T-cell (primary cell): ENCODE data around the gene TMEM185B. TPM values are rescaled to one million over a fixed set of nuclear protein-coding genes. Genes with fewer than 3 reads are reported as not detected.

Experiments used
- ATAC-seq, 4 experiments: fragments of 200-7000 bp in 3 of 4; fragments of 150-1000 bp in 1 of 4; cut with Tn5 transposase; replicated peaks in 1 of 4; 1 replicate in 3 of 4; 2 replicates in 1 of 4; pipeline ENCODE4 v1.10.0; 2021; ENCODE audit warnings: moderate library complexity in 3 of 4, mild to moderate bottlenecking in 2 of 4, moderate number of reproducible peaks in 1 of 4
- CTCF ChIA-PET, 2 donors: fragments of 300-600 bp; sonication (Branson Sonifier 250); formaldehyde crosslinking; loops; one replicate each; lab custom pipeline; 2022; ENCODE audit warnings: antibody characterized with exemption in 2 of 2; lab: Charles Lee
- POLR2A ChIA-PET, 2 donors: fragments of 300-600 bp; sonication (Branson Sonifier 250); formaldehyde crosslinking; loops; one replicate each; lab custom pipeline; 2022; ENCODE audit warnings: antibody characterized with exemption in 2 of 2; lab: Charles Lee
- DNase-seq, 35 experiments: peaks; one replicate each; pipeline versions ENCODE4 v3.0.0 to v3.0.0-alpha.2; 2013 to 2023
- H3K27ac ChIP-seq: one replicate; pipeline ENCODE4 v1.5.1; 2013; ENCODE audit warnings: low read length
- H3K27me3 ChIP-seq, 2 experiments: replicated peaks in 1 of 2; 1 replicate in 1 of 2; 2 replicates in 1 of 2; pipeline versions ENCODE4 v1.6.1 to v1.7.0; 2013; ENCODE audit warnings: low read length in 1 of 2, mixed read lengths in 1 of 2; ENCODE audit not compliant: control insufficient read depth in 2 of 2, insufficient read depth in 2 of 2; ENCODE audit errors: extremely low read depth in 1 of 2
- H3K36me3 ChIP-seq, 2 donors: 1 replicate in 1 of 2; 2 replicates in 1 of 2; pipeline versions ENCODE4 v1.6.1 to v1.7.0; 2013; ENCODE audit warnings: low read length in 1 of 2; ENCODE audit not compliant: control insufficient read depth in 2 of 2, insufficient read depth in 1 of 2; ENCODE audit errors: extremely low read depth in 1 of 2
- H3K4me1 ChIP-seq, 2 experiments: 1 replicate in 1 of 2; 2 replicates in 1 of 2; pipeline versions ENCODE4 v1.6.1 to v1.7.0; 2013; ENCODE audit warnings: low read length in 2 of 2, mixed read lengths in 1 of 2; ENCODE audit not compliant: insufficient read depth in 2 of 2, control insufficient read depth in 1 of 2; ENCODE audit errors: extremely low read depth in 1 of 2
- H3K4me3 ChIP-seq, 2 donors: 1 replicate in 1 of 2; 2 replicates in 1 of 2; pipeline versions ENCODE4 v1.5.1 to v1.7.0; 2013; ENCODE audit warnings: mild to moderate bottlenecking in 2 of 2, low read length in 1 of 2, moderate library complexity in 1 of 2; ENCODE audit not compliant: control insufficient read depth in 1 of 2; ENCODE audit errors: extremely low read depth in 1 of 2
- H3K9me3 ChIP-seq: 2 replicates; pipeline ENCODE4 v1.7.0; 2013
- H3K27ac Mint-ChIP-seq, 2 donors: one replicate each; pipeline ENCODE4 v1.8.0; 2020 to 2021; ENCODE audit warnings: mild to moderate bottlenecking in 2 of 2, mixed read lengths in 2 of 2
- H3K27me3 Mint-ChIP-seq, 2 donors: one replicate each; pipeline ENCODE4 v1.8.0; 2021 to 2022; ENCODE audit warnings: mixed read lengths in 2 of 2
- H3K36me3 Mint-ChIP-seq: one replicate; pipeline ENCODE4 v1.8.0; 2021; ENCODE audit warnings: mixed read lengths
- H3K4me1 Mint-ChIP-seq, 3 donors: one replicate each; pipeline ENCODE4 v1.8.0; 2020 to 2022; ENCODE audit warnings: mixed read lengths in 3 of 3, mild to moderate bottlenecking in 1 of 3
- H3K4me3 Mint-ChIP-seq, 3 donors: one replicate each; pipeline ENCODE4 v1.8.0; 2020 to 2022; ENCODE audit warnings: mild to moderate bottlenecking in 3 of 3, mixed read lengths in 3 of 3, moderate library complexity in 3 of 3
- H3K9me3 Mint-ChIP-seq, 3 donors: one replicate each; pipeline ENCODE4 v1.8.0; 2020 to 2022; ENCODE audit warnings: mixed read lengths in 3 of 3
- WGBS: methylation state at CpG from one replicate; pipeline ENCODE4 v1.1.5; 2013; ENCODE audit warnings: missing lambda C conversion rate; ENCODE audit not compliant: insufficient coverage; 5-methylcytosine and 5-hydroxymethylcytosine counted together
- total RNA-seq, 35 experiments: library from RNA in 6 of 35; stranded (reverse) in 6 of 35; fragments of 120-200 nt in 1 of 35; gene quantifications; one replicate each; pipeline versions ENCODE4 v1.2.1 to v1.2.4 and lab custom pipeline; 2013 to 2026

The TMEM185B gene
- total RNA-seq, 5 donors from 2014 or later (not counting 1 experiment from before 2014, with no cell fraction given): 14.8 to 25.2 (median 21.9) TPM

GRCh38 chr2:120243211-120243610, 20.0 kb upstream of the TMEM185B start:
- Mint-ChIP-seq H3K9me3 (no peaks in the 10 kb centered on the region), H3K36me3 (no peaks in the 10 kb centered on the region), H3K4me3 (no peak overlapping the region), H3K27ac (no peak overlapping the region), H3K4me1 (no peaks in the 10 kb centered on the region), H3K27me3 (peaks cover 7 to 12% of the 10 kb centered on the region in 2 donors)
- POLR2A ChIA-PET: no interaction called here
- peaks cover 0 to 30% of the 10 kb centered on the region in 2 experiments for H3K27me3 ChIP-seq
- ATAC-seq (no peak), DNase-seq (no peak)
- CTCF ChIA-PET: no interaction called here
- no peaks in the 10 kb centered on the region for H3K36me3 ChIP-seq
- no peak overlapping the region for H3K4me3 ChIP-seq
- no peaks in the 10 kb centered on the region for H3K9me3 ChIP-seq
- H3K4me1 ChIP-seq: no peaks in the 10 kb centered on the region
- no peak overlapping the region for H3K27ac ChIP-seq
- 88% methylated on average over 2 of the region's 3 CpGs for WGBS

GRCh38 chr2:120241684-120242083, 18.5 kb upstream of the TMEM185B start:
- ATAC-seq (no peak), DNase-seq (no peak)
- H3K4me3 Mint-ChIP-seq: no peak overlapping the region
- Histone ChIP-seq H3K4me1 (no peaks in the 10 kb centered on the region), H3K9me3 (no peaks in the 10 kb centered on the region), H3K27ac (no peak overlapping the region), H3K4me3 (no peak overlapping the region), H3K27me3 (peaks cover 0 to 27% of the 10 kb centered on the region in 2 experiments), H3K36me3 (no peaks in the 10 kb centered on the region)
- ChIA-PET CTCF (interaction anchor here in 1 of 2 donors (2.0 kb wide), 1 partner anchor 65 kb away, joined by 6 read pairs; no protein-coding TSS in a partner anchor), POLR2A (no interaction called here)
- no peaks in the 10 kb centered on the region for H3K4me1 Mint-ChIP-seq
- H3K9me3 Mint-ChIP-seq: no peaks in the 10 kb centered on the region
- WGBS: 100% methylated on average over 2 of the region's 6 CpGs
- no peak overlapping the region for H3K27ac Mint-ChIP-seq
- H3K27me3 Mint-ChIP-seq: peaks cover 4 to 5% of the 10 kb centered on the region in 2 donors
- H3K36me3 Mint-ChIP-seq: no peaks in the 10 kb centered on the region

GRCh38 chr2:120240901-120241429, 17.8 kb upstream of the TMEM185B start:
- ATAC-seq (no peak), DNase-seq (no peak)
- H3K27me3 ChIP-seq: peaks cover 0 to 20% of the 10 kb centered on the region in 2 experiments
- POLR2A ChIA-PET: no interaction called here
- Mint-ChIP-seq H3K36me3 (no peaks in the 10 kb centered on the region), H3K4me3 (no peak overlapping the region), H3K9me3 (no peaks in the 10 kb centered on the region), H3K27me3 (no peaks in the 10 kb centered on the region), H3K27ac (no peak overlapping the region), H3K4me1 (no peaks in the 10 kb centered on the region)
- H3K36me3 ChIP-seq: no peaks in the 10 kb centered on the region
- H3K4me1 ChIP-seq: no peaks in the 10 kb centered on the region
- WGBS: 92% methylated on average over 8 of the region's 10 CpGs
- no peaks in the 10 kb centered on the region for H3K9me3 ChIP-seq
- CTCF ChIA-PET: interaction anchor here in 1 of 2 donors (2.0 kb wide), 1 partner anchor 65 kb away, joined by 6 read pairs; no protein-coding TSS in a partner anchor
- H3K4me3 ChIP-seq: no peak overlapping the region
- H3K27ac ChIP-seq: no peak overlapping the region

- CTCF ChIA-PET: interaction anchor here (0.7 to 2.0 kb wide), 2 partner anchors 63 to 68 kb away, joined by 3 to 6 read pairs; no protein-coding TSS in a partner anchor
- DNase-seq (no peak), ATAC-seq (no peak)
- POLR2A ChIA-PET: no interaction called here
- no peaks in the 10 kb centered on the region for H3K36me3 Mint-ChIP-seq
- H3K9me3 Mint-ChIP-seq: no peaks in the 10 kb centered on the region
- no peaks in the 10 kb centered on the region for H3K36me3 ChIP-seq
- no peaks in the 10 kb centered on the region for H3K27me3 Mint-ChIP-seq
- no peak overlapping the region for H3K4me3 Mint-ChIP-seq
- peaks cover 0 to 13% of the 10 kb centered on the region in 2 experiments for H3K27me3 ChIP-seq
- H3K4me1 ChIP-seq: no peaks in the 10 kb centered on the region
- H3K9me3 ChIP-seq: no peaks in the 10 kb centered on the region
- no peak overlapping the region for H3K4me3 ChIP-seq
- H3K27ac ChIP-seq: no peak overlapping the region
- 83% methylated on average over 15 of the region's 22 CpGs for WGBS
- no peak overlapping the region for H3K27ac Mint-ChIP-seq
- peaks cover 0 to under 1% (median 0%) of the 10 kb centered on the region in 3 donors for H3K4me1 Mint-ChIP-seq
Measured at GRCh38 chr2:120239488-120240287, 16.5 kb upstream of the TMEM185B start.

GRCh38 chr2:120238728-120239487, 15.7 kb upstream of the TMEM185B start:
- no peak for ATAC-seq
- Mint-ChIP-seq H3K27me3 (no peaks in the 10 kb centered on the region), H3K4me3 (no peak overlapping the region), H3K36me3 (no peaks in the 10 kb centered on the region), H3K27ac (no peak overlapping the region), H3K4me1 (peaks cover 0 to 4% (median 2%) of the 10 kb centered on the region in 3 donors), H3K9me3 (no peaks in the 10 kb centered on the region)
- H3K36me3 ChIP-seq: no peaks in the 10 kb centered on the region
- CTCF ChIA-PET: no interaction called here
- H3K9me3 ChIP-seq: no peaks in the 10 kb centered on the region
- 86% methylated on average over 17 of the region's 22 CpGs for WGBS
- DNase-seq: no peak
- no peak overlapping the region for H3K27ac ChIP-seq
- no peaks in the 10 kb centered on the region for H3K4me1 ChIP-seq
- H3K27me3 ChIP-seq: peaks cover 0 to 13% of the 10 kb centered on the region in 2 experiments
- POLR2A ChIA-PET: no interaction called here
- no peak overlapping the region for H3K4me3 ChIP-seq

- no peaks in the 10 kb centered on the region for H3K9me3 Mint-ChIP-seq
- WGBS: 89% methylated on average over 6 of the region's 10 CpGs
- H3K4me1 Mint-ChIP-seq: peaks cover 10 to 16% (median 13%) of the 10 kb centered on the region in 3 donors
- Histone ChIP-seq H3K27ac (no peak overlapping the region), H3K9me3 (no peaks in the 10 kb centered on the region), H3K36me3 (no peaks in the 10 kb centered on the region), H3K27me3 (peaks cover 0 to 13% of the 10 kb centered on the region in 2 experiments), H3K4me1 (peaks cover 10 to 11% of the 10 kb centered on the region in 2 experiments), H3K4me3 (no peak overlapping the region)
- H3K27ac Mint-ChIP-seq: no peak overlapping the region
- ATAC-seq (no peak), DNase-seq (no peak)
- CTCF ChIA-PET: no interaction called here
- H3K27me3 Mint-ChIP-seq: no peaks in the 10 kb centered on the region
- POLR2A ChIA-PET: no interaction called here
- H3K36me3 Mint-ChIP-seq: no peaks in the 10 kb centered on the region
- no peak overlapping the region for H3K4me3 Mint-ChIP-seq
Measured at GRCh38 chr2:120237491-120237902, 14.3 kb upstream of the TMEM185B start.
